ENCODE measurements around the gene CHN2.

DNA sequence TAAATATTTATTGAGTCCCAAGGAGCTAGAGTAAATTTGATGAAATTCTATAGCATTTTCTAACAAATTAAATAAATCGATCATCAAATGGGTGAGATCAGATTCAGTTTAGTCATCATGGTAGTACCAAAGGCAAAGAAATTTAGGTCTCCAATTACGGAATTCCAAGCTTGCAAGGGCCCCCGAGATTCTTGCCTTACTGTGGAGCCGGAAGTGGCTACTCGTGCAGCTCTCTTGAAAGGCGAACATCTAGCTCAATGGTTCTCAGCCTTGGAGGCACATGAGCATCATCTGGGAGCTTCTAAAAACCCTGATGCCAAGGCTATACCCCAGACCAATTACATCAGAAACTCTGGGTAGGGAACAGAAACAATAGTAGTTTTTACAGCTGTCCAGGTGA is 251.2 kb downstream of the CHN2 start:
- TF ChIP-seq PHF8 (IDR thresholded peaks at IDR 0.05; ENCODE audit: borderline replicate concordance, low read depth), result no peak
- TF ChIP-seq, protein P1, sequence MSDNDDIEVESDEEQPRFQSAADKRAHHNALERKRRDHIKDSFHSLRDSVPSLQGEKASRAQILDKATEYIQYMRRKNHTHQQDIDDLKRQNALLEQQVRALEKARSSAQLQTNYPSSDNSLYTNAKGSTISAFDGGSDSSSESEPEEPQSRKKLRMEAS (IDR thresholded peaks at IDR 0.05), result no peak
- no peak for TF ChIP-seq CHD2 (IDR thresholded peaks at IDR 0.05; ENCODE audit: low read length, partially characterized antibody)
- TF ChIP-seq, protein P2, sequence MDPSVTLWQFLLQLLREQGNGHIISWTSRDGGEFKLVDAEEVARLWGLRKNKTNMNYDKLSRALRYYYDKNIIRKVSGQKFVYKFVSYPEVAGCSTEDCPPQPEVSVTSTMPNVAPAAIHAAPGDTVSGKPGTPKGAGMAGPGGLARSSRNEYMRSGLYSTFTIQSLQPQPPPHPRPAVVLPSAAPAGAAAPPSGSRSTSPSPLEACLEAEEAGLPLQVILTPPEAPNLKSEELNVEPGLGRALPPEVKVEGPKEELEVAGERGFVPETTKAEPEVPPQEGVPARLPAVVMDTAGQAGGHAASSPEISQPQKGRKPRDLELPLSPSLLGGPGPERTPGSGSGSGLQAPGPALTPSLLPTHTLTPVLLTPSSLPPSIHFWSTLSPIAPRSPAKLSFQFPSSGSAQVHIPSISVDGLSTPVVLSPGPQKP (IDR thresholded peaks at IDR 0.05; ENCODE audit: low read depth, low read length), result no peak
- no peak for TF ChIP-seq RNF2 (IDR thresholded peaks at IDR 0.05; ENCODE audit: borderline replicate concordance, low read depth)
- TF ChIP-seq, protein P3, sequence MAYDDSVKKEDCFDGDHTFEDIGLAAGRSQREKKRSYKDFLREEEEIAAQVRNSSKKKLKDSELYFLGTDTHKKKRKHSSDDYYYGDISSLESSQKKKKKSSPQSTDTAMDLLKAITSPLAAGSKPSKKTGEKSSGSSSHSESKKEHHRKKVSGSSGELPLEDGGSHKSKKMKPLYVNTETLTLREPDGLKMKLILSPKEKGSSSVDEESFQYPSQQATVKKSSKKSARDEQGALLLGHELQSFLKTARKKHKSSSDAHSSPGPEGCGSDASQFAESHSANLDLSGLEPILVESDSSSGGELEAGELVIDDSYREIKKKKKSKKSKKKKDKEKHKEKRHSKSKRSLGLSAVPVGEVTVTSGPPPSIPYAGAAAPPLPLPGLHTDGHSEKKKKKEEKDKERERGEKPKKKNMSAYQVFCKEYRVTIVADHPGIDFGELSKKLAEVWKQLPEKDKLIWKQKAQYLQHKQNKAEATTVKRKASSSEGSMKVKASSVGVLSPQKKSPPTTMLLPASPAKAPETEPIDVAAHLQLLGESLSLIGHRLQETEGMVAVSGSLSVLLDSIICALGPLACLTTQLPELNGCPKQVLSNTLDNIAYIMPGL (CRISPR knock-in tag; IDR thresholded peaks at IDR 0.05; ENCODE audit: borderline replicate concordance), result no peak
- TF ChIP-seq, protein P4, sequence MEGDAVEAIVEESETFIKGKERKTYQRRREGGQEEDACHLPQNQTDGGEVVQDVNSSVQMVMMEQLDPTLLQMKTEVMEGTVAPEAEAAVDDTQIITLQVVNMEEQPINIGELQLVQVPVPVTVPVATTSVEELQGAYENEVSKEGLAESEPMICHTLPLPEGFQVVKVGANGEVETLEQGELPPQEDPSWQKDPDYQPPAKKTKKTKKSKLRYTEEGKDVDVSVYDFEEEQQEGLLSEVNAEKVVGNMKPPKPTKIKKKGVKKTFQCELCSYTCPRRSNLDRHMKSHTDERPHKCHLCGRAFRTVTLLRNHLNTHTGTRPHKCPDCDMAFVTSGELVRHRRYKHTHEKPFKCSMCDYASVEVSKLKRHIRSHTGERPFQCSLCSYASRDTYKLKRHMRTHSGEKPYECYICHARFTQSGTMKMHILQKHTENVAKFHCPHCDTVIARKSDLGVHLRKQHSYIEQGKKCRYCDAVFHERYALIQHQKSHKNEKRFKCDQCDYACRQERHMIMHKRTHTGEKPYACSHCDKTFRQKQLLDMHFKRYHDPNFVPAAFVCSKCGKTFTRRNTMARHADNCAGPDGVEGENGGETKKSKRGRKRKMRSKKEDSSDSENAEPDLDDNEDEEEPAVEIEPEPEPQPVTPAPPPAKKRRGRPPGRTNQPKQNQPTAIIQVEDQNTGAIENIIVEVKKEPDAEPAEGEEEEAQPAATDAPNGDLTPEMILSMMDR (IDR thresholded peaks at IDR 0.05), result no peak
- TF ChIP-seq TP53 (CRISPR knock-in tag; IDR thresholded peaks at IDR 0.05), result no peak
- TF ChIP-seq, protein P5, sequence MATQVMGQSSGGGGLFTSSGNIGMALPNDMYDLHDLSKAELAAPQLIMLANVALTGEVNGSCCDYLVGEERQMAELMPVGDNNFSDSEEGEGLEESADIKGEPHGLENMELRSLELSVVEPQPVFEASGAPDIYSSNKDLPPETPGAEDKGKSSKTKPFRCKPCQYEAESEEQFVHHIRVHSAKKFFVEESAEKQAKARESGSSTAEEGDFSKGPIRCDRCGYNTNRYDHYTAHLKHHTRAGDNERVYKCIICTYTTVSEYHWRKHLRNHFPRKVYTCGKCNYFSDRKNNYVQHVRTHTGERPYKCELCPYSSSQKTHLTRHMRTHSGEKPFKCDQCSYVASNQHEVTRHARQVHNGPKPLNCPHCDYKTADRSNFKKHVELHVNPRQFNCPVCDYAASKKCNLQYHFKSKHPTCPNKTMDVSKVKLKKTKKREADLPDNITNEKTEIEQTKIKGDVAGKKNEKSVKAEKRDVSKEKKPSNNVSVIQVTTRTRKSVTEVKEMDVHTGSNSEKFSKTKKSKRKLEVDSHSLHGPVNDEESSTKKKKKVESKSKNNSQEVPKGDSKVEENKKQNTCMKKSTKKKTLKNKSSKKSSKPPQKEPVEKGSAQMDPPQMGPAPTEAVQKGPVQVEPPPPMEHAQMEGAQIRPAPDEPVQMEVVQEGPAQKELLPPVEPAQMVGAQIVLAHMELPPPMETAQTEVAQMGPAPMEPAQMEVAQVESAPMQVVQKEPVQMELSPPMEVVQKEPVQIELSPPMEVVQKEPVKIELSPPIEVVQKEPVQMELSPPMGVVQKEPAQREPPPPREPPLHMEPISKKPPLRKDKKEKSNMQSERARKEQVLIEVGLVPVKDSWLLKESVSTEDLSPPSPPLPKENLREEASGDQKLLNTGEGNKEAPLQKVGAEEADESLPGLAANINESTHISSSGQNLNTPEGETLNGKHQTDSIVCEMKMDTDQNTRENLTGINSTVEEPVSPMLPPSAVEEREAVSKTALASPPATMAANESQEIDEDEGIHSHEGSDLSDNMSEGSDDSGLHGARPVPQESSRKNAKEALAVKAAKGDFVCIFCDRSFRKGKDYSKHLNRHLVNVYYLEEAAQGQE (IDR thresholded peaks at IDR 0.05), result no peak
- no peak for TF ChIP-seq RARB (CRISPR knock-in tag; IDR thresholded peaks at IDR 0.05)
- TF ChIP-seq POLR2A (IDR thresholded peaks at IDR 0.05; ENCODE audit: low read length), result no peak

All from A549 (cell line).